ENCODE measurements around the gene PLGRKT.
A peak's percentile ranks its signal among the peaks of the same experiment; 100 is the strongest.
"Not testable (repeated sequence)": the region's sequence is repeated elsewhere in the genome, so short reads cannot be mapped to it uniquely, and the experiment has no call there.

Gene PLGRKT

GRCh38 chr9:5450359-5451091, 12.8 kb upstream of the PLGRKT start, which contains the start of gene CD274:
Gene CD274 (plus strand): TSS chr9:5450542. CDS start chr9:5456114, 5,572 bp downstream.
- DNase-seq: peak; percentile 58

DNA sequence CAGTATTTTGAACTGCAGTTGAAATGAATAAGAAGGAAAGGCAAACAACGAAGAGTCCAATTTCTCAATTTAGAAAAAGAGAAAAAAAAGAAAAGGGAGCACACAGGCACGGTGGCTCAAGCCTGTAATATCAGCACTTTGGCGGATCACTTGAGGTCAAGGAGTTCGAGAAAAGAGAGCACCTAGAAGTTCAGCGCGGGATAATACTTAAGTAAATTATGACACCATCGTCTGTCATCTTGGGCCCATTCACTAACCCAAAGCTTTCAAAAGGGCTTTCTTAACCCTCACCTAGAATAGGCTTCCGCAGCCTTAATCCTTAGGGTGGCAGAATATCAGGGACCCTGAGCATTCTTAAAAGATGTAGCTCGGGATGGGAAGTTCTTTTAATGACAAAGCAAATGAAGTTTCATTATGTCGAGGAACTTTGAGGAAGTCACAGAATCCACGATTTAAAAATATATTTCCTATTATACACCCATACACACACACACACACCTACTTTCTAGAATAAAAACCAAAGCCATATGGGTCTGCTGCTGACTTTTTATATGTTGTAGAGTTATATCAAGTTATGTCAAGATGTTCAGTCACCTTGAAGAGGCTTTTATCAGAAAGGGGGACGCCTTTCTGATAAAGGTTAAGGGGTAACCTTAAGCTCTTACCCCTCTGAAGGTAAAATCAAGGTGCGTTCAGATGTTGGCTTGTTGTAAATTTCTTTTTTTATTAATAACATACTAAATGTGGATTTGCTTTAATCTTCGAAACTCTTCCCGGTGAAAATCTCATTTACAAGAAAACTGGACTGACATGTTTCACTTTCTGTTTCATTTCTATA, 12.0 kb upstream of the PLGRKT start:
- no peak for DNase-seq

DNA sequence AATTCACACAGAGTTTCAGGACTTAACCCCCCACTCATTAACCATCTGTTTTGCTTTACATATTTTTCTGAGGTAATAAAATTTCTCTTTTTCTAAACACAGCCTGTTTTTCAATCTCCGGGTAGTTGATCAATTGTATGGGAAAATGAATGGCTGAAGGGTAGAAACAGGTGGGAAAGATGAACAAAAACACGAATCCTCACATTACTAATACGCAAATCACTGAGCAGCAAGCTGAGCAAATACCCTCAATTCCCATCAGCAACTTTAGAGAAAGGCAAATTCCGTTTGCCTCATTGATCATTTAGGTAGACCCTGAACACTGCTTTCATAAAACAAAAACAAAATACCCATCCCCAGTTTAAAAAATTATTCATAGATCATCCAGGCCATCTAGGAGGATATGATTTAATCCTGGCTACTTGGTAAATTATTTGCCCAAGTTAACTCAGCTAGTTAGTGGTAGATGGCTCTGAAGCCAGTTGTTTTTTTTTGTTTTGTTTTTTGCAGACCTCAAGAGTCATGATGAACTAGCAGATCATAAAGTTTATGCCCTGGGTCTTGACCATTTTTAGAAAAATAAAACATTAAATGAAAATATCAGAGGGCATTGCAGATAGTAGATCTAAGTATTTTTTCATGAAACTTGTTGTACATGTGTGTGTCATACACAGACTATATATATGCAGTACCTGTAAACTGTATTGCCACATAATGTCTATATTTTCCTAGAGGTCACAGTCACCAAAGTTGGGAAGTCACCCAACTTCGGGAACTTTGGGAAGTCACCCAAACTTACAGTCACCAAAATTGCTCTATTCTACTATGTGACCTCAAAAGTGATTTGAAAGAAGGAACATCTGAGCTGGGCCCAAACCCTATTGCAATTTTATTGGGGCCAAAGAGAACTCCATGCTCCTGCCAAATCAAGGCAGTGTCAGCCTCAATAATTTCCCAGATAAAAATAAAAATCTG, 11.0 kb upstream of the PLGRKT start:
- DNase-seq: no peak

DNA sequence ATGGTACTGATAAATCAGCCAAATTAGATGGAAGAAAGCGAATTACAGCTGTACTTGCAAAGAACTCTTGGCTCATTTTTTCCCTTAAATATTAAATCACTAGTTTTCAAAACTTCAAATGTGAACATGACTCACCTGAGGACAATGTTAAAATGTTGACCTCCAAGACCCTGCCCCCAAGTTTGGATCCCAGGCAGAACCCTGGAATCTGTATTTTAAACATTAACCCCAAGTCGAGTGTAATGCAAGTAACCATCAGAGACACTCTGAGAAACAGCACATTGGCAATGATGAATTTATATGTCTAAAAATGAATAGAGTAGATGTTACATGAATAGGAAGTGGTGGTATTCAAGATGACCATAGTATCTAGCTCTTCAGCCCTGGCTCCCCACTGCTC, 10.3 kb upstream of the PLGRKT start:
- no peak for DNase-seq

GRCh38 chr9:5447337-5447736, 9.6 kb upstream of the PLGRKT start:
- no peak for DNase-seq

GRCh38 chr9:5446451-5447236, 8.9 kb upstream of the PLGRKT start:
- no peak for DNase-seq

DNA sequence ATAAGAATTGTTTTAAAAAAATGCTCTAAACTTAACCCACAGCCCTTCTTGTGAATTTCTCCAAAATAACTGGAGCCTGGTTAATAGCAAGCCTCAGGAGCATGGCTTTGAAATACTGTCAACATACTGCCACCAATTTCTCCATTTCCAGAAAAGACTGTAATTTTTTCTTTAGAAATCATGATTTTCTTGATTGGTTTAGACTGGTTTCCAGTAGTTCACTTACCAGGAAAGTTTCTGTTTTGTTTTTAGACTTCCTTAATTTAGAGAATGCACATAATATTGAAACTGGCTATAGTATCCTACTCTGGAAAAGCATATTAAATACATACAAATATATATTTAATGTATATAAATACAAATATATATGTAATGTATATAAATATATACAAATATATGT, 8.2 kb upstream of the PLGRKT start:
- DNase-seq: no peak

DNA sequence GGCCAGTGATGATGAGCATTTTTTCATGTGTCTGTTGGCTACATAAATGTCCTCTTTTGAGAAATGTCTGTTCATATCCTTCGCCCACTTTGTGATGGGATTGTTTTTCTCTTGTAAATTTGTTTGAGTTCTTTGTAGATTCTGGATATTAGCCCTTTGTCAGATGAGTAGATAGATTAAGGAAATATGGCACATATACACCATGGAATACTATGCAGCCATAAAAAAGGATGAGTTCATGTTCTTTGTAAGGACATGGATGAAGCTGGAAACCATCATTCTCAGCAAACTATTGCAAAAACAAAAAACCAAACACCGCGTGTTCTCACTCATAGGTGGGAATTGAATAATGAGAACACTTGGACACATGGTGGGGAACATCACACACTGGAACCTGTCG, 7.4 kb upstream of the PLGRKT start:
- DNase-seq: not testable (repeated sequence)

GRCh38 chr9:5443850-5444249, 6.1 kb upstream of the PLGRKT start:
- DNase-seq: no peak

GRCh38 chr9:5442400-5443011, 4.8 kb upstream of the PLGRKT start:
- no peak for DNase-seq

DNA sequence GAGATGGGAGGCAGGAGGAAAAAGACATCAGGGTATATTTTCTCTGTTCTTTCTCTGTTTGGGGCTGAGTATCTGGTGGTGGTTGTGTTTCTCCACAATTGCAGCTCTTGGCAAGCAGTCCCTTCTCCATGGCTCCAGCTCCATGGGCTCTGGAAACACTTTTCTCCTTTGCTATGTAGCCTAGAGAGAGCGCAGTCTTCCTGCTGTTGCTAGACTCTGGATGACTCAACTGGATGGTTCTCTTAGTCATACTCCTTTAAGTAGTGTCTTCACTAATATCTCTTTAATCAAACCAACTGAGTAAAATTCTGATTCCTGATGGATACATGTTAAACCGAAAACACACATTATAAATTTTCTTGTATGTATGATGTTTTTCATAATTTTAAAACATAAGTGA, 3.3 kb upstream of the PLGRKT start:
- DNase-seq: no peak

DNA sequence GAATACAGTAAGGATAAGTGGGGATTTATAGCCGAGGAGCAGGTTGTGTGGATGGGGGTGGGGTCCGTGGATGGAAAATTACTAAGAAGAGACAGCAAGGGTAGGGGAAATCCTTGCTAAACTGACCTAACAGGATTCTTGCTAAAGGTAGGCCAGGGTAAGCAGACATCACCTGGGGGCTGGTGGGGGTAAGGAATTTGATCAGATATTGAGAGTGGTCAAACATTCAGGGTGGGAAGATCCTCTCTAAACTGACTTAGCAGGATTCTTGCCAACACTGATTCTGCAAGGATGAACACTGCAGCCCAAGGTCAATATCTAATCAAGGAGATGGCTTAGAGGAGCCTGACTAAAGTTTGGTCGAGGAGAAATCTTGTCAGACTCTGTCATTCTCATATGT, 2.7 kb upstream of the PLGRKT start:
- no peak for DNase-seq

GRCh38 chr9:5438301-5439162, 807 bp upstream of the PLGRKT start:
- peak; percentile 16 for DNase-seq

DNA sequence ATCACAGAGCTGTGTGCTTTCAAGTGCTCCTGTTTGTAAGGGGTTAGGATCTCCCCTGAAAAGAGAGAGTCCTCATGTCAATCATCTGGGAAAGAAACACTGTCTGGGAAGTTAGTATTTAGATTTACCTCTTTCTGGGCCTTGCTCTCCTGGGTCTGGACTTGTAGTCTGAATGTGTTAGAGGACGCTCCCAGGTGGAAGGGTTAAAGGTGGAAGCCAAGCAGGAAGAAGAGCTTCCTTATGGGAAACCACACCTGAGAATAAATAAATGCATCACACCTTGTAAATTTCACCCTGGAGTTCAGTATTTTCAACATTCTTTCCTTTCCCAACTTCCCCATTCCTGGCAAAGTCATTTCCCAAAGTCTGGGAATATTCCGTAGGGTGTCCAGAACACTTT, 1.3 kb downstream of the PLGRKT start:
- DNase-seq: no peak

DNA sequence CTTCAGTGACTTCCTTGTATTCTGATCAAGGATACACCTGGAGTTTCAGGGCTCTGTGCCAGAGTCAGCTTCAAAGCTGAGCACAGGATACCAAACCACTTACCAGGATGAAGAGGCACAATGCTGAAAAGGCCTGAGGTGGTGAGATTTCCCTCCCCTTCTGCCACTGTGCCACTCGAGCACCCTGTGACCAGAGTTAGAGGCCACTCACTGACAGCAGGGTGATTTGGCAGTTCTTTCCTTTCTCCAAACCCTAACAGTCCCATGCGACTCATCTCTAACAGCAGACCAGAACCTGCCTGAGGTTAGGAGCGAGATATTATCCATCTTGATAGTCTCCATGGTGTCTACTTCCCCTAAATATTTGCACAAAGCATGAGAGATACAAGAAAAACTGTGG, 1.8 kb downstream of the PLGRKT start:
- no peak for DNase-seq

- DNase-seq: not testable (repeated sequence)
Measured at GRCh38 chr9:5433841-5434810, 3.6 kb downstream of the PLGRKT start.

- DNase-seq: not testable (repeated sequence)
Measured at GRCh38 chr9:5433328-5433727, 4.4 kb downstream of the PLGRKT start.

- DNase-seq: not testable (repeated sequence)
Measured at GRCh38 chr9:5432890-5433289, 4.8 kb downstream of the PLGRKT start.

- DNase-seq: no peak
Measured at GRCh38 chr9:5430912-5431311, 6.8 kb downstream of the PLGRKT start.

Measured in effector CD8-positive, alpha-beta T cell (primary cell).